PC-3 (cell line): ENCODE measurements around the gene SORBS2. TPM values are rescaled to one million over a fixed set of nuclear protein-coding genes. Genes with fewer than 3 reads are reported as not detected.

Experiments
- ATAC-seq: fragments of 200-7000 bp; cut with Tn5 transposase; 2 replicates; pipeline ENCODE4 v1.9.1; 2020; ENCODE audit warnings: mild to moderate bottlenecking, moderate library complexity
- BruUV-seq: library from RNA; stranded (reverse); fragments of 400-500 nt; replicated peaks from 2 replicates; lab custom pipeline; 2021; lab: Mats Ljungman, UMichigan
- CTCF ChIA-PET: fragments of 300-600 bp; sonication (Branson Sonifier 250); formaldehyde crosslinking; loops from one replicate; lab custom pipeline; 2022; ENCODE audit warnings: antibody characterized with exemption; lab: Charles Lee
- POLR2A ChIA-PET: fragments of 300-600 bp; sonication (Branson Sonifier 250); formaldehyde crosslinking; loops from one replicate; lab custom pipeline; 2022; ENCODE audit warnings: antibody characterized with exemption; ENCODE audit not compliant: unreplicated experiment; lab: Charles Lee
- DNase-seq: peaks from one replicate; pipeline ENCODE4 v3.0.0-alpha.2; 2015
- H2AFZ ChIP-seq: fragments of 300-600 bp; sonication (generic); 2 replicates; pipeline ENCODE4 v1.6.0; 2016; ENCODE audit warnings: antibody characterized with exemption, low read length
- H3F3A ChIP-seq: fragments of 300-600 bp; sonication (generic); one replicate; pipeline ENCODE4 v1.6.0; 2017; ENCODE audit warnings: antibody characterized with exemption, low read length, control low read depth, mild to moderate bottlenecking; ENCODE audit not compliant: unreplicated experiment
- H3K27ac ChIP-seq: fragments of 300-600 bp; sonication (generic); 2 replicates; pipeline ENCODE4 v1.5.1; 2016; ENCODE audit warnings: mild to moderate bottlenecking, low read length
- H3K27me3 ChIP-seq: fragments of 300-600 bp; sonication (generic); 2 replicates; pipeline ENCODE4 v1.6.1; 2016; ENCODE audit warnings: low read length, mixed read lengths
- H3K36me3 ChIP-seq: fragments of 300-600 bp; sonication (generic); 2 replicates; pipeline ENCODE4 v1.6.1; 2016; ENCODE audit warnings: low read depth, mixed run types, low read length, mixed read lengths
- H3K4me1 ChIP-seq: fragments of 300-600 bp; sonication (generic); 2 replicates; pipeline ENCODE4 v1.5.1; 2016; ENCODE audit warnings: low read length; ENCODE audit not compliant: insufficient read depth
- H3K4me2 ChIP-seq: fragments of 300-600 bp; sonication (generic); 2 replicates; pipeline ENCODE4 v1.6.0; 2016; ENCODE audit warnings: low read length
- H3K4me3 ChIP-seq: fragments of 300-600 bp; sonication (generic); 2 replicates; pipeline ENCODE4 v1.5.1; 2016; ENCODE audit warnings: mild to moderate bottlenecking, low read length, mixed read lengths
- H3K79me2 ChIP-seq: fragments of 300-600 bp; sonication (generic); 2 replicates; pipeline ENCODE4 v1.6.1; 2017; ENCODE audit warnings: low read length, mixed read lengths
- H3K9ac ChIP-seq: fragments of 300-600 bp; sonication (generic); 2 replicates; pipeline ENCODE4 v1.6.0; 2016; ENCODE audit warnings: mild to moderate bottlenecking, low read length
- H3K9me2 ChIP-seq: fragments of 300-600 bp; sonication (generic); replicated peaks from 2 replicates; pipeline ENCODE4 v1.6.1; 2016; ENCODE audit warnings: mixed run types, low read length, mixed read lengths
- H3K9me3 ChIP-seq: fragments of 300-600 bp; sonication (generic); 2 replicates; pipeline ENCODE4 v1.6.1; 2016; ENCODE audit warnings: low read length, mixed read lengths
- H4K20me1 ChIP-seq: fragments of 300-600 bp; sonication (generic); 2 replicates; pipeline ENCODE4 v1.6.1; 2016; ENCODE audit warnings: low read length, mixed read lengths
- CTCF ChIP-seq: fragments of 300-600 bp; sonication (generic); conservative IDR thresholded peaks from 2 replicates; pipeline ENCODE4 v1.5.1; 2017; ENCODE audit warnings: antibody characterized with exemption, low read depth, mild to moderate bottlenecking, low read length
- EZH2 ChIP-seq: fragments of 300-600 bp; sonication (generic); IDR thresholded peaks from one replicate; pipeline ENCODE4 v1.6.1; 2017; ENCODE audit warnings: antibody characterized with exemption, mild to moderate bottlenecking, low read length; ENCODE audit not compliant: unreplicated experiment
- EZH2phosphoT487 ChIP-seq: fragments of 300-600 bp; sonication (generic); IDR thresholded peaks from 2 replicates; pipeline ENCODE4 v1.6.1; 2018; ENCODE audit warnings: mild to moderate bottlenecking, antibody characterized with exemption, low read length, borderline replicate concordance
- intact Hi-C: fragments of 100-400 bp; cut with micrococcal nuclease; formaldehyde crosslinking; loops from 2 replicates; pipeline ENCODE4 v1.9.0; 2023
- total RNA-seq: library from RNA; depleted of rRNA; stranded (reverse); fragments of >200 nt; gene quantifications from 2 replicates; pipeline ENCODE4 v1.2.3, GENCODE V29; 2014

The SORBS2 gene
- total RNA-seq, 1 experiment from 2014 or later = 3.6 TPM

- H3K9me3 ChIP-seq = no peaks in the 10 kb centered on the region
- H3K79me2 ChIP-seq = no peaks in the 10 kb centered on the region
- ATAC-seq = no peak
- no peaks in the 10 kb centered on the region for H3K36me3 ChIP-seq
- no peak overlapping the region for H3K4me3 ChIP-seq
- no TSS peak for BruUV-seq
- POLR2A ChIA-PET = interaction anchor here (0.6 kb wide), 2 partner anchors 42 to 74 kb away, joined by 6 to 12 read pairs; no protein-coding TSS in a partner anchor
- DNase-seq = no peak
- no peaks in the 10 kb centered on the region for H4K20me1 ChIP-seq
- H3K9ac ChIP-seq = no peak overlapping the region
- no peaks in the 10 kb centered on the region for H3K27me3 ChIP-seq
- H2AFZ ChIP-seq = peak overlapping the region; percentile 54; the same call in 1 of the 2 replicates
- peaks cover 23% of the 10 kb centered on the region for H3K4me1 ChIP-seq
- intact Hi-C loops = loop anchor here (2.0 kb wide), 1 partner anchor 74 kb away; no protein-coding TSS in a partner anchor
- peak overlapping the region; percentile 71 for H3K27ac ChIP-seq
- TF ChIP-seq CTCF (no peak), EZH2 (no peak), EZH2phosphoT487 (no peak)
- H3K9me2 ChIP-seq = no peaks in the 10 kb centered on the region
- H3K4me2 ChIP-seq = peak overlapping the region; percentile 57
- CTCF ChIA-PET = no interaction called here
- no peaks in the 10 kb centered on the region for H3F3A ChIP-seq
Observed at GRCh38 chr4:185838514-185839193, 26.7 kb upstream of the SORBS2 start.

DNA sequence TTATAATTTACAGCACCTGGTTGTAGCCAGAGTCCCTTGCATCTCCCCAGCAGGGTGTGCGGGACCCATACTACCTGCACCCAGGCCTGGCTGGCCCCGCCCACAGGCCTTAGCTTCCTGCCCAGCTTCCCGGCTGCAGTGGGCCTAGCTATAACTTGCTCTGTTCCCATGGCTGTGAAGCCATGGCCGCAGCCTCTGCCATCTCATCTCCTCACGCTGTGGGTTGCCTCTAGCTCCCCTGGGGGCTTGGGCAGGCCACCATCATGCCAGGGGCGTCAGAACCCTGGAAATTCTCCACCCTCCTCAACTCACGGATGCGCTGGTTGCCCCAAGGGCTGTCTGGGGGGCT, 26.1 kb upstream of the SORBS2 start:
- DNase-seq (no peak), ATAC-seq (no peak)
- H4K20me1 ChIP-seq = no peaks in the 10 kb centered on the region
- no peaks in the 10 kb centered on the region for H3K79me2 ChIP-seq
- BruUV-seq = no TSS peak
- intact Hi-C loops = loop anchor here (2.0 kb wide), 1 partner anchor 75 kb away; no protein-coding TSS in a partner anchor
- no peak overlapping the region for H2AFZ ChIP-seq
- CTCF ChIA-PET = no interaction called here
- no peaks in the 10 kb centered on the region for H3K27me3 ChIP-seq
- no peaks in the 10 kb centered on the region for H3K9me2 ChIP-seq
- H3K4me3 ChIP-seq = no peak overlapping the region
- H3K4me2 ChIP-seq = no peak overlapping the region
- H3K36me3 ChIP-seq = no peaks in the 10 kb centered on the region
- no peaks in the 10 kb centered on the region for H3K9me3 ChIP-seq
- H3K27ac ChIP-seq = no peak overlapping the region
- H3F3A ChIP-seq = no peaks in the 10 kb centered on the region
- POLR2A ChIA-PET = interaction anchor here (0.6 kb wide), 1 partner anchor 75 kb away, joined by 12 read pairs; no protein-coding TSS in a partner anchor
- H3K4me1 ChIP-seq = peaks cover 23% of the 10 kb centered on the region
- TF ChIP-seq EZH2phosphoT487 (no peak), CTCF (no peak), EZH2 (no peak)
- H3K9ac ChIP-seq = no peak overlapping the region

GRCh38 chr4:185837415-185838103, 25.6 kb upstream of the SORBS2 start:
- intact Hi-C loops = loop anchor here (2.0 kb wide), 1 partner anchor 75 kb away; no protein-coding TSS in a partner anchor
- Histone ChIP-seq H3K9me3 (no peaks in the 10 kb centered on the region), H3F3A (no peaks in the 10 kb centered on the region), H3K4me3 (no peak overlapping the region), H3K9ac (no peak overlapping the region), H3K36me3 (no peaks in the 10 kb centered on the region), H3K9me2 (no peaks in the 10 kb centered on the region), H4K20me1 (no peaks in the 10 kb centered on the region), H3K4me2 (no peak overlapping the region), H3K79me2 (no peaks in the 10 kb centered on the region), H3K27ac (no peak overlapping the region), H3K4me1 (peaks cover 23% of the 10 kb centered on the region), H2AFZ (no peak overlapping the region), H3K27me3 (no peaks in the 10 kb centered on the region)
- DNase-seq (no peak), ATAC-seq (no peak)
- TF ChIP-seq CTCF = no peak
- TF ChIP-seq EZH2phosphoT487 = no peak
- TF ChIP-seq EZH2 = no peak
- POLR2A ChIA-PET = no interaction called here
- no TSS peak for BruUV-seq
- CTCF ChIA-PET = no interaction called here
